Measurements from ENCODE around the gene HELB.
"Not testable (repeated sequence)": the region's sequence is repeated elsewhere in the genome, so short reads cannot be mapped to it uniquely, and the experiment has no call there.

Gene HELB

DNA sequence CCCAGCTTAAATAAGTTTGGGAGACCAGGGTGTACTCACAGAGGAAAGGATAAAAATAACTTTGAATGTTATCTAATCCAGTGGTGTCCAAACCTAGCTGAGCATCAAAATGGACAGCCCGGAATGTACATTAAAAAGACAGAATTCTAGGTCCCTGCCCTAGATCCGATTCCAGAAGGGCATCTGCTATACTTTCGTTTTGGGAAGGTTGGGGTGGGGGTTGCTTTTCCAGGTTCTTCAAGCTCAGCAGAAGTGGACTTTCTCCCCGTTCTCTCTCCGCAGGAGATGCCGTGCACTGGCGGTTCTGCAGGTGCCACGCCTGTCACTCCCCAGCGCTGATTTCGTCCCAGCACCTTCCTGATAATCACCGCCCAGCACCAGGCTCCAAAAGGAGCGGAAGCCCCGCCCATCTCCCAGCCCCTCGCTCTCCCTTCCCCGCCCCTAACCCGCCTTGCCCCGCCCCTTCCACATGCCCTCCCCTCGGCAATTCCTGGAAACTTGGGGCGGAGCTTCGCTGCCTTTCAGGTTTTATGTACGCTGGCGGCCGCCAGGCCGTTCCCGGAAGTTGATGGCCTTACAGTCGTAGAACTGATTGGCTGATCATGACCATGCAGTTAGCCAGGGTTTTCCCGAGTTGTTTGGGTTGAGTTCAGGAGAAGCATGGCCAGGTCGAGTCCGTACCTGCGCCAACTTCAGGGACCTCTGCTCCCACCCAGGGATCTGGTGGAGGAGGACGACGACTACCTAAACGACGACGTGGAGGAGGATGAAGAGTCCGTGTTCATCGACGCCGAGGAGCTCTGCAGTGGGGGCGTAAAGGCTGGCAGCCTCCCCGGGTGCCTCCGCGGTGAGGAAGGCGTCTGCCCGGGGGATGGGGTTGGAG is at the start of gene HELB:
Gene HELB, plus strand, starts transcription at position 550 of the 883 bp plus-strand sequence. Its CDS starts 111 bp downstream, at position 661.
- DNase-seq = peak; percentile 98

DNA sequence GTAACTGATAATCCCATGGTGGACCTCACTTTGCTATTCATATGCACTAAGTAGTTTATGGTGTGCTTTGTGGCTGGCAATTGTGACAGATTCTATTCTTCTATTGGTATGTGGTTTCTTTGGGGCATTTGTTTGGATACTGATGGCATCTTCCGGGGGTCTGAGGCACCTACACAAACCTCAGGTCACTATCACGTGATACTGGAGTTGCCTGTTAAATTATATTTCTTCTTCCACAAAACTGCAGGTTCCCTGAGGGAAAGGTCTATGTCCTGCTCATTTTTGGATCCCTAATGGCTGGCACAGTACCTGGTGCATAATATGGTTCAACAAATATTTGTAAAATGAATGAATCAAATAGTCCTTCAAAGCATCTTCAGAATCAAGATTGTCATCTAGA is 49.5 kb upstream of the HELB start:
- DNase-seq = no peak

DNA sequence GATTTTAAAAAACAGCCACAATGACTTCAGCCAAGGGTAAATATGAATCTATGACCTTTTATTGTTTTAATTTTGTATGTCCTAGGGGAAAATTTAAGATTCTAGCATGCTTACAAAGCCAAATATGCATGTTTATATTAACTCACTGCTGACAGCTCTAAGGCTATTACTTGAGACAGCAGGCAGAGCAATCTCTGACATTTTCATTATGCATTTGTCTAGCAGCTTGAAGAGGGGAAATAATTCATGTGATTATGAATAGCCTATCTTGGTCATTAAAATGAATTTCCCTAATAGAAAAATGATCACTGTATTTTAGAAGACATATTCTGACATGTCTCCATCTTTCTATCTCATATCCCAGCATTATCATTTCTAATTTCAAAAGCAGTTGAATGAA is 46.6 kb upstream of the HELB start:
- DNase-seq = no peak

DNA sequence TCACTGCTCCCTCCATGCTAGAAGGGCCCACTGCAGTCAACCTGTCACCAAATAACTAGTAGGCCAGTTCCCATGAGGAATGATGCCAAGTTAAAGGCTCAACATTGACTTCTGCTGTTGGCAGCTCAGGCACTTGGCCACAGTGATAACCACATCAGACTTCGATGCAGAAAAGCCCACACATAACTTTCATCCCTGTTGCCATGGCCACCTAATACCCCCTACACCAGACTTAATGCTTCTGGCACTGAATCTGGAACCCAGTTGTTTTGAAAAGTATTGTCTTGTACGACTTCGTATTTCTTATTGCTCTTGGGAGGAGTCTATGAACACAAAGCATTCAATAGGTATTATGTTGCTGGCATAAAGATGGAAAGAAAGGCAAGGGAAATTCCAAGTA is 44.3 kb upstream of the HELB start:
- DNase-seq = no peak

DNA sequence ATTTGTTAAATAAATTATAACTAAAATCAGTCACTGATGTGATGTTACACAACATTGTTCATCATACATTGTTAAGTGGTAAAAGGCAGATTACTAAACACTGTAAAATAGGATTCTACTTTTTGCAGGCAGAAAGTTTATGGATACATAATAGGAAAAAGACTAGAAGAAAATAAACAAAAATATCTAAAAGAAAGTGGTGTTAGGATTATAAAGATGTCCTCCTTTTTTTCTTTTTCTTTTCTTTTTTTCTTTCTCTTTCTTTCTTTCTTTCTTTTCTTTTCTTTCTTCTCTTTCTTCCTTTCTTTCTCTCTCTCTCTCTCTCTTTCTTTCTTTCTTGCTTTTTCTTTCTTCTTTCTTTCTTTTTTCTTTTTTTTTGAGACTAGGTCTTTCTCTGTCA is 39.6 kb upstream of the HELB start:
- no peak for DNase-seq

DNA sequence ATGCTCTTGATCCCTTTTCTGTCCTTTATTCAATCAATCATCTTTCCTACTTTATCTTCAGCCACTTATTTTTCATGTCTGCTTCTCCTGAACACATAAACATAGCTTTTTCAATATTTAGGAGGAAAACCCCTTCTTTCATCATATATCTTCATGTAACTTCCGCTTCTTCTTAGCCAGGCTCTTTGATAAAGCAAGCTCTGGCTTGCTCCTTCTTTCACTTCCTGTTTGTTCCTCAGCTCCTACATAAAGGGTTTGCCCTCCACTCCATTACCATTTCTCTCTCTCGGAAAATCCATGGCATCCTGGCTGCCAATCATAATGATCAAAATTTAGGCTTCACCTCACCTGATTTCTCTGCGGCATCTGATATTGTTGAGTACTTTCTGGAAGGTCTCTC is 33.7 kb upstream of the HELB start:
- no peak for DNase-seq

DNA sequence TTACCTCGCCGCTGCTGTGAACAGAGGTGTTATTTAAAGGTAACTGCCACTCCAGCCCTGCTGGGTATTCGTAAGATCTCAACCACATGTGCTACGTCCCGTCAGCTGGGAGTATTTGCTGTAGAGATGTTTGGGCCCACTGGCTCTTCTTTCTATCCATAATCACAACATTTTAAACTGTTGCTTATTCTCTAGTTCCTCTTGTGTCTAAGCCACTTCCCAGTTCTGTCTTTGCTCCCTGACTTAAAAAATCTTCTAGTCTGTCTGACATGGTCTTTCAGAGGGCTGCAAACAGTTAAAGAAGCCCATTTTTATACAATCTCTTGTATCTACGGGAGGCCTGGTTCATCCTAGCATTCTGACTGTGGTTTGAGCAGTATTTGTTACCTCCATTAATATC is 33.2 kb upstream of the HELB start:
- no peak for DNase-seq

DNA sequence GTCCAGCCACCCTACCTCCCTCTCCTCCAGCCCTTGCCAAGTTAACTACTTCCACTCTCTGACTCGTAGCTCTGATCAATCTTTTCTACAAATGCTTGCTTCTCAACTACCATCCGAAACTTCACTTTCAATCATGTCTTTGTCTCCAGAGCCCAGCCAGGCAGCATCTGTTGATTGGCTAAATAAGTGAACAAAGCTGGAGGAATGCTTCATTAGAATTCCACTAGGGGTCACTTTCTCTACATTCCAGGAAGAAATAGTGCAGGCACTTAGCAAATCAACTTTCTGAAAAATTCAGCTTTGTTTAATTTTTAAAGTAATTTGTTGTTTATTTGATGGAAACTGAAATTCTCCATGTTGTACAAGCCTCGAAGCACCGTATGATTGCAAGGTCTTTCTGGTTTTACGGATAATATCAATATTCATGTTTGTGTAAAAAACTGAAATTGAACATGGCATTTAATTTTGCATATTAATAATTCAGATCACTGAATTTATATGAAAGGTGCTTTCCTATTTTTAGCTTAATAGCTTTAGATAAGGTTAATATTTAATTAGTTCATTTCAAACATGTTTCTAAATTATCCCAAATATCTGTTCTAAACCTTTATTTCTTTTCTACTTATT is 32.4 kb upstream of the HELB start:
- no peak for DNase-seq

DNA sequence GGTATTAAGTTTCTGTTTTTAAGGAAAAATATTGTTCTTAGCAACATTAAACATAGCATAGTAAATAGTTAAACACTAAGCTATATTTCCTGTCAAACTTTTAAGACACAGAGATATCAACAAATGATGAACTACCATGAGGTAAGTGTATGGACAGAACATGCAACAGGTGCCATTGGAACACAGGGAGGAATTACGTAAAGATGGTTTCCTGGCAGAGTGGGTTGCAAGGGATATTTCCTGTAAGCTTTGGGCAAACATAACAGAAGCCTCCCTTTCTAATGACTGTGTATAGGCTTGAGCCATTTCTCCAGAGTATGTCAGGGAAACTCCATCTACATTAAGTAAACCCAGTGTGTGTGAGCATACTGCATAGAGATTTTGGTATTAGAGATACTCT is 31.7 kb upstream of the HELB start:
- no peak for DNase-seq

DNA sequence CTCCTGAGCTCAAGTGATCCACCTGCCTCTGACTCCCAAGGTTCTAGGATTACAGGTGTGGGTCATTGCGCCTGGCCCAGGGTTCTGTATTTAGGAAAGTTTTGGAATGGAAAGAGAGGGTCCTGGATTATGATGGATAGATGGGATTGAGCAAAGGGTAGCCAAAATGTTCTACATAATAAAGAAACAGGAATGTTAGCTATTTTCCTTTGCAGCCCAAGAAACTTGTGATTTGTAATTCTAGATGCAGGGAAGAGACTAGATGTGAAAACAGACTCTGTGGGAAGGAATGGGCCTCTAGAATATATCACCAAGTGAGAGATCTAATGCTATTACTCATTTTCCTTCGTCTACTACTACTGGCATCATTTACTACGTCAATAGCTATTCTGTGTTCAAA is 29.6 kb upstream of the HELB start:
- no peak for DNase-seq

DNA sequence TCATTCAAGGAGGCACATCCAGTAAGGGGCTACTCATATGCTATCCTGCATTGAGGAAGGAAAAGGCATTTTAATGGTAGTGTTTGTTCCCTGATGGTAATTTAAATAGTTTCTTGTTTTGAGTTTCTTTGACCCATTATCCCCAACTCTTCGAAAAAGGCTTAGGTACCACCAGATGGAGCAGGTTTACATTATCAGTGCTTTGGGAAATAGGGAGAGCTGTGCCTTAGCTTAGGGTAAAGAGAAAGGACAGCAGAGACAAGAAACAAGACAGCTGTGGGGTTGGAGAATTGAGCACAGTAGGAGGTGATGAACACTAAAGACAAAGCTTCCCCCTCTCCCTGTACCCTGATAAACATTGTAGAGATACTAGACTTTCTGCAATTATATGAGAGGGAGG is 29.1 kb upstream of the HELB start:
- no peak for DNase-seq

DNA sequence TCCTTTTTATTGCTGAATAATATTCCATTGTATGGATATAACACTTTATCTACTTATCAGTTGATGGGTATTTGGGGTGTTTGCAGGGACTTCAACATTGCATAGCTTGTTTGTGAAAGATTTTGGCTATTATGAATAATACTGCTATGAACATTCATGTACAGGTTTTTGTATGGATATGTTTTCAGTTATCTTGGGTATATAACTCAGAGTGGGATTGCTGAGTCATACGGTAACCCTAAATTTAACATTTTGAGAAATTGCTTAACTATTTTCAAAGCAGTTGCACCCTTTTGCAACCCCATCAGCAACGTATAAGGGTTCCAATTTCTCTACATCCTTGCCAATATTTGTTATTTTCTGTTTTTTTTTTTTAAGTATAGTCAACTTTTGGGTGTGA is 27.3 kb upstream of the HELB start:
- no peak for DNase-seq

DNA sequence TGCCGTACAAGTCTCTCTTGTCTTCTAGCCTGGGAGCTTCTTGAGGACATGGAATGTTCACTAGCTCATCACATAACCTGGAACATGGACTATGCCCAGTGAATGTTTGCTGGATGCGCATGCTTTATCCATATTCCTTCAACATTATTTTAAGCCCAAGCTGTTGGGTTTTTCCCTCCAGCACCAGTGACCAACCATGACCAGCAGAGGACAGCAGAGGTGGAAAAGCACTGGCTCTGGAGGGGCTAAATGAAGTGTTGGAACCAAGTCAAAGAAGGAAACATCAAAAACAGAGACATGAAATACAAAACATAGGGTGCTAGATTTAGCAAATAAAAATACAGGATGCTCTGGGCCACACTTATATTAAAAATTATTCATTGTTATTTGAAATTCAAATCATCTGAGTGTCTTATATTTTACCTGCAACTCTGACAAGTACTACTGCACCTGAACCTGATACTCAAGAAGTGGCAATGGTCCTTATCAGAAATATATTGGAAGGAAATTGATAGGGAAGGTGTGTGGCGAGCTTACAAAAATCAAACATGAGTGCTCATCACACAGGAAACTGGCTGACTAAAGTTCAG is 23.1 kb upstream of the HELB start:
- peak; percentile 50 for DNase-seq

DNA sequence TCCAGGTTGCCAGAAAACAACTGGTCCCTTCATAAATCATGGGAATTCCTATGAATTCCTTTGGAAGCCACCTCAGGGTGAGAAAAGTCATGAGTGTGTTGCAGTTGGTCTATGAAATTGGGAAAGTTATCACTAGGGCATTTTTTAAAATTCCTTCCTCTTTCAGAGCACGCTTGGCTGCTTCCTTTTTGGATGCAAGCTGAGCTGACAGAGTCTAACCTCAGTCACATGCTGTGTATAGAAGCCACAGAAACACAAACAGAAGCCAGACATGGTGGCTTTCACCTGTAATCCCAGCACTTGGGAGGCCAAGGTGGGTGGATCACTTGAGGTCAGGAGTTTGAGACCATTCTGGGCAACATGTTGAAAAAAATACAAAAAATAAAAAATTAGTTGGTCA is 21.7 kb upstream of the HELB start:
- DNase-seq = no peak

DNA sequence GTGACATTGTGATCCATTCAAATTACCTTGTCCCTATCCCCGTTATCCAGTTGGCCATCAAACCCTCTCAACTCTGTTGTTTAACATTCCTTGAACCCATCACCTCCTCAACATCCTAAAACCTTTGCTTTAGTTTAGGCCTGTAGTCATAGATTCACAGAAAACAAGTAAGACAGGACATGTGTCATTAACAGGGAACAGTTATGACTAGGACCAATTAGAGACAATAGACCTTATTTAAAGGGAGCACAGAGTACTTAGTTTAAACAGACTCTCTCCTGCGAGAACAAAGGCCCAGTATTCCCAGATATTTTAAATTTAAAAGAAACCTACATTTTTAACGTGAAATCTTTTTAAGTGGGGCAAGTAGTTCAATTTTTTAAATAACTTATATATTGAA is 20.0 kb upstream of the HELB start:
- DNase-seq = no peak

DNA sequence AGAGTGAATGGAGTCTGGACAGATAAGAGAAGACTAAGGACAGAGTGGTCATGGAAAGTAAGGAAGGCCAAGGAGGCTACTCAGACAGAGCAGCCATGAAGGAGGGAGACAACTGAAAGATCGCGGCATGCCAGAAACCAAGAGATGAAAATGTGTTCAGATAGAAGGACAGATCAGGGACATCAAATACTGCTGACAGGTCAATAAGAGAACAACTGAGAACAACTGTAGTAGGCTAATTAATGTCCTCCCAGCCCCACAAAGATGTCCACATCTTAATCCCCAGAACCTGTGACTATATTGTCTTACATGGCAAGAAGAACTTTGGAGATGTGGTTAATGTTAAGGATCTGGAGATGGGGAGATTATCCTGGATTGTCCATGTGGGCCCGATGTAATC is 15.0 kb upstream of the HELB start:
- DNase-seq = no peak

DNA sequence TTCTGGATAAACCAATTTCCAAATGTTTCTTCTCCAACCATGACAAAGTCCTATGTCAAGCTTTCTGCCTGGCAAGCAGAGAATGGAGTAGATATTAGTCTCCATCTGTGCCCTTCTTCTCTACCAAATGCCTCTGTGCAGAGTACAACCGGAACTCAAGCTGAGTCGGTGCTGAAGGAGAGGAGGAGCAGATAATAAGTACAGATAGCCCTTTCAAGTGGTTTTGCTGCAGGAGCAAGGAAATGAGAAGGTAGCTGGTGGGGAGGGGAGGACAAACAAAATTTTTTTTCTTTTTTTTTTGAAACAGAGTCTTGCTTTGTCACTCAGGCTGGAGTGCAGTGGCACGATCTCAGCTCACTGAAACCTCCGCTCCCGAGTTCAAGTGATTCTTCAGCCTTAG is 14.2 kb upstream of the HELB start:
- peak; percentile 51 for DNase-seq

DNA sequence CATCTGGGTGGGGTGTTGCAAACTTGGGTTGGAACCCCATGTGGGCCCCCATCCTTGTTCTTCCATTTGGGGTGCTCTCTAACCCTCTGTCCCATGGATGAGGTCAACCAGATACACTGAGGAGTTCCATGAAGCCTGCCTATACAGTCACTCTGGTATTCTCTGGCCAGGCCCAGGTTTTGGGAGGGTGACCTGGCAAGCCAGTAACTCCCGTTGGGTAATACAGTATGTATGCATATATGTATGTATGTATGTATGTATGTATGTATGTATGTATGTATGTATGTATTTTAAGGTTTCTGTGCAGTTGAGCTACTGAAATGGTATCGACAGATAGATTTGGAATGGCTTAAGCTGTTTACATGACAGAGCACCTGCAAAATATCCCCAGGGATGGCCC is 12.8 kb upstream of the HELB start:
- no peak for DNase-seq

DNA sequence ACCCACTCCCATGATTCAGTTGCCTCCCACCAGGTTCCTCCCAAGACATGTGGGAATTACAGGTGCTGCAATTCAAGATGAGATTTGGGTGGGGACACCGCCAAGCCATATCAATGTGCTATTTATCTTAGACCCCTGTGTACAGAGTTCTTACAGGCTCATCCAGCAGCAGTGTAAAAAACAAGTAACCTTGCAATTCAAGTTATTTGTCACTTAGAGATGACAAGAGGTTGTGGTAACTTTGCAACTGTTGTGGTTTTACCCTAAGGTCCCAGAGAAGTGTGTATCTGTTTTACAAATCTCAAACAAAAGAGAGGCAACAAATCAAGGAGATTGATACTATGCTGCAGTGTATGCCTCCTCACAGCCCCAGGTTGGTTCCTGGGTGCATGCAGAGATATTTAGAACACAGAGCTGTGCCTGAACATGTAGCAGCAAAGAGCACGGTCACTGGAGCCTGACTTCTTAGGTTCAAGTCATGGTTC is 11.5 kb upstream of the HELB start:
- DNase-seq = no peak

DNA sequence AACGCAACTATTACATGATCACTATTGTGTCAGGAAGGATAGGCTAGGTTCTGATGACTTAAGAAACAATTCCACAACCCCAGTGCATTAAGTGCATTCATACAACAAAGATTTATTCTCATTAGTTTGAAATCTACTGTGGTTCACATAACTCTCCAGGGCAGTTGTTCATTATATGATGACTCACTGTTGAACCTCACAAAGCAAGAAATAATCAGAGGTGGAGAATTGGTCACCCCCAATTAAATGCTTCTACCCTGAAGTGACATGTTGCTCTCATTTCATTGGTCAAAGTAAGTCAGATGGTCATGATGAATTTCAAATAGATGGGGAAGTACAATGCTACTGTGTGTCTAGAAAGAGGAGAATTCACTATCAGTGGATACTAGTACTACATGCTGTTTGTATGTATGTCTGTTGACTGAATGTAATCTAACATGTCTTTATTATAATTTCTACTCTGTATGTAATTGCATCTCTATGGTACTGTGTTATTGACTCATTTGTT is 6.1 kb upstream of the HELB start:
- DNase-seq = no peak

DNA sequence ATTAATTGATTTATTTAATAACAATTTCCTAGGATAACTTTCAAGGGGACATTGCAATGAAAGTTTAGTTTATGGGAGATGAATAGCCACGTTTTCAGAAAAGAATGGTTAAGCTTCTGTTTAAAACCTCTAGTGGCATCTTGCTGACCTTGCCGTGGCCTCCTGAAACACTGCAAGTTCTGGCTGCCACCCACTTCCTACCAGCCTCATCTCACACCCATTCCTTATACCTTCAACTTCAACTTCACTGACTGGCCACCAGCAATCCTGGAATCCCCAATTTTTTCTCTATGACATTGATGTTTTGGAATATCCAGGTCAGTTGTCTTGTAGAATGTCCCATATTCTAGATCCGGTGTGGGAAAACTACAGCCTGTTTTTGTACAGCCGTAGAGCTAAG is 5.2 kb upstream of the HELB start:
- no peak for DNase-seq

DNA sequence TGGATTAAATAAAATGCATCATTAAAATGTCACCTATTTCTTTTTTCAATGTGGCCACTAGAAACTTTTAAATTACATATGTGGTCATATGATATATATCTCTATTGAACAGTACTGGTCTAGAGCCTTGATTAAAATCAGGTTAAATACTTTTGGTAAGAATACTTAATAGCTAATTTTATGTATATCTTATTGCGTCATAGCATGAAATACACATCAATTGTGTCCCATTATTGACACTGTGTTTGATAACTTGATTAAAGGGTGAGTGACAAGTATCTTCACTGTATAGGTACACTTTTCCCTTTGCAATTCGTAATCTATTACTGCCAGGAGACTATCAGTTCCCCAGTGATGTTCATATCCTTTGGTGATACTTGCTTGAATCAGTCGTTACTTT is 4.4 kb upstream of the HELB start:
- DNase-seq = no peak

DNA sequence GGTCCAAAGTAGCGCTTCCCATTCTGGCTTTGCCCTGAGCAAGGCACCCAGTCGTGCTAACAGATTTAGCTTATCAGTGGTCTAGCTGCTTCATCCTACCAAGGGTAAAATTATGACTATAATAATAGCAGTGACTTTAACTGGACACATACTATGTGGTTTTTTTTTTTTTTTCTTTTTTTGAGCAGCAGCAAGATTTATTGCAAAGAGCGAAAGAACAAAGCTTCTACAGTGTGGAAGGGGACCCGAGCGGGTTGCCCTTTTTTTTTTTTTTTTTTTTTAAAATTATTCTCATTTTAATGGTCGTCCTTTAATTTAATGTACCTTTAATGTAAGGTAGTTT is 505 bp downstream of the HELB start:
- DNase-seq = no peak

DNA sequence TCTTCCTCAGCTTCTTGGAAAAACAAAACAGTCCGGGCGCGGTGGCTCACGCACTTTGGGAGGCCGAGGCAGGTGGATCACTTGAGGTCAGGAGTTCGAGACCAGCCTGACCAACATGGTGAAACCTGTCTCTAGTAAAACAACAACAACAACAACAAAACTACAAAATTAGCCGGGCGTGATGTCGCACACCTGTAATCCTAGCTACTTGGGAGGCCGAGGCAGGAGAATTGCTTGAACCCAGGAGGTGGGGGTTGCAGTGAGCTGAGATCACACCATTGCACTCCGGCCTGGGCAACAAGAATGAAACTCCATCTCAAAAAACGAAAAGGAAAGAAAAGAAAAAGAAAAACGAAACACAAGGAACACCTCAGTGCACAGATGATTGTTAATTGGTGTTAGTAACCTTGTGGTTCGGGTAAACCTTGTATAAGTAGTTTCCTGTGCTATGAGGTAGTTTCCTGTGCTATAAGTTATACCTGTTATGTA is 1.1 kb downstream of the HELB start:
- not testable (repeated sequence) for DNase-seq

Data from activated CD4-positive, alpha-beta T cell treated with anti-CD3 and anti-CD28 coated beads, Interleukin-2, amount 50 U/mL, for 1 hour (primary cell).